Omental fat pad (tissue), 4 donors: ENCODE results near the gene NACA2. TPM values are rescaled to one million over a fixed set of nuclear protein-coding genes. Genes with fewer than 3 reads are reported as not detected.

Experiments
- ATAC-seq: fragments of 150-250 bp; one replicate; pipeline ENCODE4 v1.9.1; 2016; ENCODE audit warnings: mild to moderate bottlenecking, moderate library complexity; ENCODE audit not compliant: low FRiP score
- DNase-seq: peaks from one replicate; pipeline ENCODE4 v3.0.0-alpha.2; 2019; ENCODE audit warnings: low spot score
- CTCF ChIP-seq, 3 donors: fragments of 450-650 bp; IDR thresholded peaks; one replicate each; pipeline ENCODE4 v1.5.1; 2016 to 2017; ENCODE audit warnings: antibody characterized with exemption in 3 of 3, mild to moderate bottlenecking in 3 of 3, moderate library complexity in 2 of 3
- total RNA-seq, 4 donors: library from RNA; depleted of rRNA; stranded (reverse); fragments of >200 nt; gene quantifications; one replicate each; pipeline ENCODE4 v1.1.0, GENCODE V29; 2016

NACA2 gene
- total RNA-seq, 4 donors from 2014 or later = not detected

- no peak for TF ChIP-seq CTCF (IDR thresholded peaks at IDR 0.05)
- no peak for DNase-seq
Measured at GRCh38 chr17:61584866-61585265, 6.2 kb downstream of the NACA2 start.

GRCh38 chr17:61584266-61584665, 6.8 kb downstream of the NACA2 start:
- no peak for TF ChIP-seq CTCF (IDR thresholded peaks at IDR 0.05)
- DNase-seq (no peak), ATAC-seq (no peak)

More at GRCh38 chr17:61584866-61585265, 6.2 kb downstream of the NACA2 start:
- no peak for ATAC-seq

- TF ChIP-seq CTCF (IDR thresholded peaks at IDR 0.05) = no peak
- ATAC-seq (no peak), DNase-seq (no peak)
Measured at GRCh38 chr17:61583660-61584264, 7.3 kb downstream of the NACA2 start.

GRCh38 chr17:61583242-61583641, 7.8 kb downstream of the NACA2 start:
- no peak for DNase-seq
- no peak for ATAC-seq
- TF ChIP-seq CTCF (IDR thresholded peaks at IDR 0.05) = no peak

GRCh38 chr17:61582593-61582992, 8.4 kb downstream of the NACA2 start:
- DNase-seq (no peak), ATAC-seq (no peak)
- TF ChIP-seq CTCF (IDR thresholded peaks at IDR 0.05) = no peak

- no peak for DNase-seq
- ATAC-seq = no peak
- no peak for TF ChIP-seq CTCF (IDR thresholded peaks at IDR 0.05)
Measured at GRCh38 chr17:61581611-61582349, 9.2 kb downstream of the NACA2 start.

- DNase-seq (no peak), ATAC-seq (no peak)
- TF ChIP-seq CTCF (IDR thresholded peaks at IDR 0.05) = no peak
Measured at GRCh38 chr17:61580502-61580901, 10.5 kb downstream of the NACA2 start.
